GM23338 (cell line): ENCODE results near the gene ULBP1.

ENCODE experiments used
- CREB1 ChIP-seq: fragments of 250-450 bp; sonication (Bioruptor Pico); IDR thresholded peaks from 2 replicates; pipeline ENCODE4 v1.5.0; 2020; ENCODE audit warnings: low read depth, mild to moderate bottlenecking, moderate library complexity
- EZH2 ChIP-seq: fragments of 200-600 bp; sonication (generic); IDR thresholded peaks from one replicate; pipeline ENCODE4 v1.8.0; 2017; ENCODE audit warnings: antibody characterized with exemption, mild to moderate bottlenecking, low read depth; ENCODE audit not compliant: unreplicated experiment
- EZH2phosphoT487 ChIP-seq: fragments of 200-600 bp; sonication (generic); IDR thresholded peaks from one replicate; pipeline ENCODE4 v1.8.1; 2018; ENCODE audit warnings: antibody characterized with exemption; ENCODE audit not compliant: unreplicated experiment
- JUNB ChIP-seq: IDR thresholded peaks from one replicate; pipeline ENCODE4 v1.6.1; 2016; ENCODE audit warnings: antibody characterized with exemption; ENCODE audit not compliant: unreplicated experiment
- NANOG ChIP-seq: IDR thresholded peaks from 2 replicates; pipeline ENCODE4 v1.6.1; 2016; ENCODE audit warnings: antibody characterized with exemption, borderline replicate concordance
- POLR2AphosphoS5 ChIP-seq: IDR thresholded peaks from 2 replicates; pipeline ENCODE4 v1.6.1; 2016; ENCODE audit warnings: antibody characterized with exemption, low read depth
- STAT1 ChIP-seq: IDR thresholded peaks from one replicate; pipeline ENCODE4 v1.6.1; 2016; ENCODE audit warnings: antibody characterized with exemption; ENCODE audit not compliant: unreplicated experiment
- ZNF114 ChIP-seq: fragments of 250-450 bp; sonication (Bioruptor Pico); IDR thresholded peaks from 2 replicates; pipeline ENCODE4 v1.5.0; 2020; ENCODE audit warnings: mild to moderate bottlenecking, moderate library complexity
- TF ChIP-seq, protein P1 (sequence below), 2 experiments: fragments of 200-600 bp in 1 of 2; sonication (generic) in 1 of 2; conservative IDR thresholded peaks; 2 replicates each; pipeline versions ENCODE4 v1.5.1 to v1.6.1; 2016 to 2017; ENCODE audit warnings: antibody characterized with exemption in 2 of 2, low read depth in 2 of 2, mild to moderate bottlenecking in 2 of 2, moderate library complexity in 1 of 2
- TF ChIP-seq, protein P2 (sequence below): IDR thresholded peaks from one replicate; pipeline ENCODE4 v1.6.1; 2018; ENCODE audit warnings: antibody characterized with exemption; ENCODE audit not compliant: unreplicated experiment
- TF ChIP-seq, protein P3 (sequence below): IDR thresholded peaks from 2 replicates; pipeline ENCODE4 v1.6.1; 2016; ENCODE audit warnings: antibody characterized with exemption

DNA sequence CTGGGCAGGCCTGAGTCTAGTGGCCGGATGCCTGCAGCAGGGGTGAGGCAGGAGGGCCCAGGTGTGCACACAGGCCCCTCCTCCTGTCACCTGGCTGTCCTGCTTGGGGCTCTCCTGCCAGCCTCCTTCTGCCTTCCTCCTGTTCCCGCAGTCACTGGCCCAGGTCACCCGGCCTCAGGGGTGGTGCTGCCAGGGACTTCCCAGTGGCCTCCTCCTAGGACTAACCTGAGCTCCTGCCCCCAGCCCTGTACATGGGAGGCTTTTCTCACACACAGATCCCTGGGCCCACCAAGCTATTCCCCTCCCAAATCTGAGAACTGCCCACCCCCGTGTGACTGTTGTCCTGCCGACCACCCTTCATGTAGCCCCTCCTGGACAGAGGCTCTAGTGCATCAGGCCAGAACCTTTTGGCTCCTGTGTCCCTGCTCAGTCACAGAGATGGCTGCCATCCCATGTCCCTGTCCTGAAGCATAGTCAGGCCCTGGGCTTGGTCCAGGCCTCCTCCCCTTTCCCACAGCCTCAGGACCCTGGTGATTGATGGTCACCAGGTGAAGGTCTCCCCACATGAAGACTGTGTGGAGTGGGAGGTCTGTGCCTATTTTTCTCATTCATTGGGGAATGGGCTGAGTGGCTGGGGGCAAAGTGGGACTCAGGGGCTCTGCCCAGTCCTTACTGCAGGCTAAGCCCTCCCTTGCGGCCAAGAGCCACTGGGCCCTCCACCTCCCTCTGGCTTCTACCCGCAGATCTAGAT is 1.1 kb upstream of the ULBP1 start:
- TF ChIP-seq, protein P1, sequence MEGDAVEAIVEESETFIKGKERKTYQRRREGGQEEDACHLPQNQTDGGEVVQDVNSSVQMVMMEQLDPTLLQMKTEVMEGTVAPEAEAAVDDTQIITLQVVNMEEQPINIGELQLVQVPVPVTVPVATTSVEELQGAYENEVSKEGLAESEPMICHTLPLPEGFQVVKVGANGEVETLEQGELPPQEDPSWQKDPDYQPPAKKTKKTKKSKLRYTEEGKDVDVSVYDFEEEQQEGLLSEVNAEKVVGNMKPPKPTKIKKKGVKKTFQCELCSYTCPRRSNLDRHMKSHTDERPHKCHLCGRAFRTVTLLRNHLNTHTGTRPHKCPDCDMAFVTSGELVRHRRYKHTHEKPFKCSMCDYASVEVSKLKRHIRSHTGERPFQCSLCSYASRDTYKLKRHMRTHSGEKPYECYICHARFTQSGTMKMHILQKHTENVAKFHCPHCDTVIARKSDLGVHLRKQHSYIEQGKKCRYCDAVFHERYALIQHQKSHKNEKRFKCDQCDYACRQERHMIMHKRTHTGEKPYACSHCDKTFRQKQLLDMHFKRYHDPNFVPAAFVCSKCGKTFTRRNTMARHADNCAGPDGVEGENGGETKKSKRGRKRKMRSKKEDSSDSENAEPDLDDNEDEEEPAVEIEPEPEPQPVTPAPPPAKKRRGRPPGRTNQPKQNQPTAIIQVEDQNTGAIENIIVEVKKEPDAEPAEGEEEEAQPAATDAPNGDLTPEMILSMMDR (conservative IDR thresholded peaks at IDR 0.05; ENCODE audit: low read depth in 2 of 2), result no peak
- TF ChIP-seq, protein P2, sequence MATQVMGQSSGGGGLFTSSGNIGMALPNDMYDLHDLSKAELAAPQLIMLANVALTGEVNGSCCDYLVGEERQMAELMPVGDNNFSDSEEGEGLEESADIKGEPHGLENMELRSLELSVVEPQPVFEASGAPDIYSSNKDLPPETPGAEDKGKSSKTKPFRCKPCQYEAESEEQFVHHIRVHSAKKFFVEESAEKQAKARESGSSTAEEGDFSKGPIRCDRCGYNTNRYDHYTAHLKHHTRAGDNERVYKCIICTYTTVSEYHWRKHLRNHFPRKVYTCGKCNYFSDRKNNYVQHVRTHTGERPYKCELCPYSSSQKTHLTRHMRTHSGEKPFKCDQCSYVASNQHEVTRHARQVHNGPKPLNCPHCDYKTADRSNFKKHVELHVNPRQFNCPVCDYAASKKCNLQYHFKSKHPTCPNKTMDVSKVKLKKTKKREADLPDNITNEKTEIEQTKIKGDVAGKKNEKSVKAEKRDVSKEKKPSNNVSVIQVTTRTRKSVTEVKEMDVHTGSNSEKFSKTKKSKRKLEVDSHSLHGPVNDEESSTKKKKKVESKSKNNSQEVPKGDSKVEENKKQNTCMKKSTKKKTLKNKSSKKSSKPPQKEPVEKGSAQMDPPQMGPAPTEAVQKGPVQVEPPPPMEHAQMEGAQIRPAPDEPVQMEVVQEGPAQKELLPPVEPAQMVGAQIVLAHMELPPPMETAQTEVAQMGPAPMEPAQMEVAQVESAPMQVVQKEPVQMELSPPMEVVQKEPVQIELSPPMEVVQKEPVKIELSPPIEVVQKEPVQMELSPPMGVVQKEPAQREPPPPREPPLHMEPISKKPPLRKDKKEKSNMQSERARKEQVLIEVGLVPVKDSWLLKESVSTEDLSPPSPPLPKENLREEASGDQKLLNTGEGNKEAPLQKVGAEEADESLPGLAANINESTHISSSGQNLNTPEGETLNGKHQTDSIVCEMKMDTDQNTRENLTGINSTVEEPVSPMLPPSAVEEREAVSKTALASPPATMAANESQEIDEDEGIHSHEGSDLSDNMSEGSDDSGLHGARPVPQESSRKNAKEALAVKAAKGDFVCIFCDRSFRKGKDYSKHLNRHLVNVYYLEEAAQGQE, result no peak
- TF ChIP-seq EZH2phosphoT487 (no peak), JUNB (no peak), EZH2 (no peak), POLR2AphosphoS5 (no peak), ZNF114 (CRISPR knock-in tag) (no peak), NANOG (no peak), CREB1 (CRISPR knock-in tag) (no peak), STAT1 (no peak)
- TF ChIP-seq, protein P3, sequence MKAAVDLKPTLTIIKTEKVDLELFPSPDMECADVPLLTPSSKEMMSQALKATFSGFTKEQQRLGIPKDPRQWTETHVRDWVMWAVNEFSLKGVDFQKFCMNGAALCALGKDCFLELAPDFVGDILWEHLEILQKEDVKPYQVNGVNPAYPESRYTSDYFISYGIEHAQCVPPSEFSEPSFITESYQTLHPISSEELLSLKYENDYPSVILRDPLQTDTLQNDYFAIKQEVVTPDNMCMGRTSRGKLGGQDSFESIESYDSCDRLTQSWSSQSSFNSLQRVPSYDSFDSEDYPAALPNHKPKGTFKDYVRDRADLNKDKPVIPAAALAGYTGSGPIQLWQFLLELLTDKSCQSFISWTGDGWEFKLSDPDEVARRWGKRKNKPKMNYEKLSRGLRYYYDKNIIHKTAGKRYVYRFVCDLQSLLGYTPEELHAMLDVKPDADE, result no peak
